ENCODE data around the gene ADAM12.
"Not testable (repeated sequence)": the region's sequence is repeated elsewhere in the genome, so short reads cannot be mapped to it uniquely, and the experiment has no call there.

Gene ADAM12

DNA sequence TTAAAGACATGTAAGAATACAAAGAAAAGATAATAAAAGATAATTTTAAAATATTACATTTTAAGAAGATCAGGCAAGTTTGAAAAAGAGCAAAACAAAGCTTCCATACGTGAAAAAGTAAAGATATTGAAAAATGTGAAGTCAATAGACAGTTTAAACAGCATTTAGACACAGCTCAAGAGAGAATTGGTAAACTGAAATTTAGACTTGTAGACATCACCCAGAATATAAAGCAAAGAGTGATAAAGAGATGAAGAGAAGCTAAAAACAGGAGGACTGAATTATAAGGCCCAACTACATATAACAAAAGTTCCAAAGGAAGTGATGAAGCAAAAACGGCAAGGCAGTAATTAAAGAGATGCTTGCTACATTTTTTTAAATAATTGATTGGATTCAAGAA lies 13.8 kb downstream of the ADAM12 start:
- DNase-seq (ENCODE audit: low read depth in 1 of 2, low spot score in 1 of 2) = no peak

DNA sequence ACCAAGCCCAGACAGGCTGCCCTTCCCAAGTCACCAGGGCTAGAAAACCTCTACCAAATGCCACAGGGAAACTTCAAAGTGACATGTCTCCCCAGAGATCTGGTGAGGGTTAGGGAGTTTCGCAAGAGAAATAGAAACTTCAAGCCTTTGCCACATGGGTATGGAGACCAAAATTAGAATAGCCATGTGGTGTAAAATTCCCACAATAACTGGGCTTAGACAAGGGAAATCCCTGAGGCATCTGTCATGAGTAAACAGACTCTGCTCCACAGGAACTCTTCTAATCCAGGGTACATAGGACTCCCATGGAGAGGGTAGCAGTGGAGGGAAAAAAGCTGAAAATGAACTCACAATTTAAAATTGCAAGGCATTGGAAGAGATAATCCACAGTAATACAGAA lies 14.3 kb downstream of the ADAM12 start:
- no peak for DNase-seq (ENCODE audit: low read depth in 1 of 2, low spot score in 1 of 2)

DNA sequence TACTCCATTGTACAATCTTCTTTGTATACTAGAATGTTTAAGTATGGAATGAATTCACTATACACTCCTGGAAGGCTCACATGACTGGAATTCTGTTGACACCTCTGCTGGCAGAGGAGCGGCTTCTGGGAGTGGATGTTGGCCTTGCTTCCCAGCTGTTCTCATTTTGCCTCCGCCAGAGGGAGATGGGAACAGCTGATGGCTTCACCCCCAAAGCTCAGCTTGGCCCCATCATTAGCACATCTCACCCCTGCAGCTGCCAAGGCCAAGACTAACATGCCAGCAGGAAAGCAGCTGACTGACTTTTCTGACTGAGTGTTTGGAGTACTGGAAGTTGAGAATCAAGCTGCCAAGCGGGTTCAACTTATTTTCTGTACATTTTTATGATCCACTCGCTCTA lies 15.1 kb downstream of the ADAM12 start:
- DNase-seq (ENCODE audit: low read depth in 1 of 2, low spot score in 1 of 2) = no peak

DNA sequence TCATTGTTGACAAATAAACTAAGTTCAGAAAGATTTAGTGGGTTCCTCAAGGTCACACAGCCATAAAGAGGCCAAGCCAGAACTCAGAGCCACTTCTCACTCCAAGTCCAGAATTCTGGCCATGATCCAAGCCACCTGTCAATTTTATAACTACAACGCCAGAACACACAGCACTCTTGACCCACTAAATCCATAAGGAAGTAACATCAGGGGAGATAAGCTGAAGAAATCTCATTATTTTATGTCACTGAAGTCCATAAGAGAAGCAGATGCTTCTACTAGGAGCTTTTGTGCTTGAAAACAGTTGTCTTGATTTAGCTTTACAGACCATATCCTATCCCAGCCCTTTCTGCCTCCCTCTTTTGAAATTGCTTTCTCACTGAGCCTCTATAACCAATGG lies 15.9 kb downstream of the ADAM12 start:
- DNase-seq (ENCODE audit: low read depth in 1 of 2, low spot score in 1 of 2) = no peak

DNA sequence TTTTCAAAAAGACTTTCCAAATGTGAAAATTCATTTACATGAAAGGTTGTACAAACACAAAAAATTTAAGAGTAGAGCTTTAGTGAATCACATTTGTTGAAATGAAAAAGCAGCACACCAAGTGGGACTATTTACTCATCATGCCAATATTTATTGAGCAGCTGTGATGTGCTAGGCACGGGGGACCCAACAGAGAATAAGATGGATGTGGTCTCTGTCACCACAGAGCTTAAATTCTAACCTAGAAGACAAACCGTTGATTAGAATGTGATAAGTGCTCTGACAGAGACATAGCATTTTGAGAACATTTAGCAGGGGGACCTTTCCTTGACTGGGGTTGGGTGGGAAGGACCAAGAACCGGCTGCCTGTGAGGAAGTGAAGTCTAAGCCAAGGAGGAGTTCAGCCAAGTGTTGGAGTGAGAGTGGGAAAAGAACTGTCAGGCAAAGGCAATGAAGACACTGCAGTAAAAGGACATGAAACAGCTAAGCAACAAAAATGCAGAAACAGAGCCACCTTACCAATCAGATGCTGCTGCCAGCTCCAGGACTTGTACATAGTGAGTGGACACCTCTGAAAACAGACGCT lies 19.1 kb downstream of the ADAM12 start:
- no peak for DNase-seq (ENCODE audit: low read depth in 1 of 2, low spot score in 1 of 2)

DNA sequence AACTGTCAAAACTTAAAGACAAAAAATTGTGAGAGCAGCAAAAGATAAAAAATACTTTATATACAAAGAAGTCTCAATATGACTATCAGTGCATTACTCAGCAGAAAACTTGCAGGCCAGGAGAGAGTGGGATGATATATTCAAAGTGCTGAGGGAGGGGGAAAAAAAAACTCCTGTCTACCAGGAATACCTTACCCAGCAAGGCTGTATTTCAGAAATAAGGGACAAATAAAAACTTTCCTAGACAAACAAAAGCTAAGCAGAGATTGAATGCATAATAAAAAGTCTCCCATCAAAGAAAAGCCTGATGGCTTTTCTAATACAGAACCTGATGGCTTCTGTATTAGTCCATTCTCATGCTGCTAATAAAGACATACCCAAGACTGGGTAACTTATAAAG lies 31.1 kb downstream of the ADAM12 start:
- DNase-seq (ENCODE audit: low read depth in 1 of 2, low spot score in 1 of 2) = no peak

DNA sequence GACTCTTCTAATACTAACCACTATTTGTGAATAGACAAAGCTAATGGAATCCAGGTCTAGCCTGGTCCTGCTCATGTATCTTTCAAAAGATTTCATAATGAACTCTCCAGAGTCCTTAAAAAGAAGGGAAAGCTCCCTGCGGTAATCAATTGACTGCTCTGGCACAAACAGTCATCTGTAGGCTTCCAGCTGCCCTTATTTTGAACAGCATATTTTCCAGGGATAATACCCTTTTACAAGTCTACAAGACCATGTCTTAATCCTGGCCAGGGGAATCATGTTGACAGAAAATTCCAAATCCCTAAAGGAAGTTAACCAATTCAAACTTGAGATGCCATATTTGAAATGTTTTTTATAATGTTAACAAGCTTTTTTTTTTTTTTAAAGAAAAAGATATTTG lies 34.6 kb downstream of the ADAM12 start:
- no peak for DNase-seq (ENCODE audit: low read depth in 1 of 2, low spot score in 1 of 2)

DNA sequence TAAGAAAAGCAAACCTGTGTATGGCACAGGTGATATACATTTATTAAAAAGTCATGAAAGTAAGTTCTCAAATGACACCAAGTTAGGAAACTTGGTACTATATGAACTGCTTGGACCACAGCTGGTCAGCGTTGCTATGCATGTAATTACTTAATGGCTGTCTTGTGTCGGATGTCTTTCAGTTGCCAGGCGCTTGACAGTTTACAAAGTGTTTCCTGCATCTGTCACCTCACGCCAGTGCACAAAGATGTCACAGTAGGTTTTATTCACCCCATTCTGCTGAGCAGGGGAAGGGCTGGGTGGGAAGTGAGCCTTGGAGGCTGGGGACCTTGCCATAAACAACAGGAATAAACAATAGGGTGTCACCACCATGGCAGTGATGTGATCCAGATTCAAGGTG lies 35.8 kb downstream of the ADAM12 start:
- no peak for DNase-seq (ENCODE audit: low read depth in 1 of 2, low spot score in 1 of 2)

DNA sequence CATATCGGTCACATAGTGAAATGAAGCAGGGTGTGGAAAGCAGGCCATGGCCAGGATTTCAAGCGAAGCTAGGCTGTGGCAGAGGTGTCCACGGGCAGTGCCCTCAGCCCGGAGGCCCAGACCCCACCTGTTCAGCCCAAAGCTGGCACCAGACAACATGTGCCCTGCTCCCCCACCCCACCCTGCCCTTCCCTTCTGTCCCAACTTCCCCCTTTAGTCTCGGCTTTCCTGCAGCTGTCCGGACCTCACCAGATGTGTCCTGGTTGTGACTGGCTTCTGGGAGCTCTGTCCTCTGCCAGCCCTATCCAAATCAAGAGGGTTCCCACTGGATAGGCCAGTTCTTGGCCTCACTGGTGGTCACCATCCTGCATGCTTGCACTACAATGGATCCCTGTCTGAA lies 37.3 kb downstream of the ADAM12 start:
- no peak for DNase-seq (ENCODE audit: low read depth in 1 of 2, low spot score in 1 of 2)

DNA sequence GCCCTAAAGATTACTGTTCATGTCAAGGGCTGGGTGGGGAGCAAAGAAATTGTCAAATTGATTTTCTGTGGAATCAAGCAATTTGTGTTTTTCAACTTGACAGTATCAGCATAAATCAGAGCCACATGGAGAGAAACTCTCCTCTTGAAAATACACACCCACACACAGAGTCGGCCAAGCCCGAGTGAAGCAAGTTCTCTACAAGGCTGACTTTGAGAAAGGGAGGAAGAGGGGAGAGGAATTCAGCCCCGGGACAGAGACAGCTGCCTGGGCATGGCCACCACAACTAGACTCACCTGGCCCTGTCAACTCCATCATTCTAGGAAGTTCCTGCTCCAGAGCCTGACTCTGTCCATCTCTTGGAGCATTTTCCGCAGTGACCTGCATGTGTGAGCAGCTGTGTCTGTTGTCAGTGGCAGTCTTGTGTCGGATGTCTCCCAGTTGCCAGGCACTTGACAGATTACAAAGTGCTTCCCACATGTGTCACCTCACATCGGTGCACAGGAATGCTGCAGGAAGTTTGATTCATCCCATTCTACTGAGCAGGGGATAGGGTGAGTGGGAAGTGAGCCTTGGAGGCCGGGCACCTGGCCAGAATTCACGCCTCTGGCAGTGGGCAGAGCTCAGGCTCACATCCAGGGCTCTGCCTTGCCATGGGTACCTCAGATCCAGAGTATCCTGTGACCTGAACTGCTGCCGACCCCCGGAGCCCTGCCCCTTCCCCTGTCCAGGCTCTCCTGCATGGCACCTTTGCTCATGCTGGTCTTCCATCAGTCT lies 37.9 kb downstream of the ADAM12 start:
- no peak for DNase-seq (ENCODE audit: low read depth in 1 of 2, low spot score in 1 of 2)

DNA sequence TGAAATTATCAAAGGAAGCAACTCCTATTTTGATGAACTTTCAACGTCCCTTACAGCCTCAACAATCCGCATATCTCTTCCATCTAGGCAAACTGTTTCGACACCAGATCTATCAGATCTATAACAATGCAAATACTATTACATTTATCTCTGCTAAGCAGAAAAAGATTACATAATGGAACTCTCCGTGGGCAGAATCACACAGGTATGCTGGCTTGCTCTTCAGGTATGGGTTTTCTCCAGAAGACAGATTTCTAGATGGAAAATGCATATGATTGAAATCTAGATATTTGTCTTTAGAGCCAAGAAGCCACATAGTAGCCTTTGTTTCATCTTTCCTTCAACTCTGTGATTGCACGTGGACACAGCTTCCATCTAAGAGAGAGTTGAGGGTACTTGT lies 38.6 kb downstream of the ADAM12 start:
- DNase-seq (ENCODE audit: low read depth in 1 of 2, low spot score in 1 of 2) = no peak

DNA sequence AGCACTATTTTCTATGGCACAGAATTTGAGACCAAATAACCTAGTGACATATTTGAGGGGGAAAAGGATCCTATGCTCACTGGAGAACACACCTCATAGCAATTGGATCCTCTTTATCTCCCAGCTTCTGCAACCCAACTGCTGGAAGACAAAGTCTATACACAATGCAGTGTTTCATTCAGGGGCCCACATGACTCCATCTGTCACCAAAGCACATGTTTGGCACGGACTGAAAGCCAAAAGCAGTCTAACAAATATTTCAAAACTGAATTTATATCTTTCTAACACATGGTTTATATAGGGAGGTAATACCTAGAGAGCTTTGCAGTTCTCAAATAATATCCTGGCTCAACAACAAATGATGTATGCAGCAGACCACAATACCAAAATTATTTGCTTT lies 39.2 kb downstream of the ADAM12 start:
- no peak for DNase-seq (ENCODE audit: low read depth in 1 of 2, low spot score in 1 of 2)

DNA sequence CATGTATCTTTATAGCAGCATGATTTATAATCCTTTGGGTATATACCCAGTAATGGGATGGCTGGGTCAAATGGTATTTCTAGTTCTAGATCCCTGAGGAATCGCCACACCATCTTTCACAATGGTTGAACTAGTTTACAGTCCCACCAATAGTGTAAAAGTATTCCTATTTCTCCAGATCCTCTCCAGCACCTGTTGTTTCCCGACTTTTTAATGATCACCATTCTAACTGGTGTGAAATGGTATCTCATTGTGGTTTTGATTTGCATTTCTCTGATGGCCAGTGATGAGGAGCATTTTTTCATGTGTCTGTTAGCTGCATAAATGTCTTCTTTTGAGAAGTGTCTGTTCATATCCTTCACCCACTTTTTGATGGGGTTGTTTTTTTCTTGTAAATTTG lies 44.8 kb downstream of the ADAM12 start:
- DNase-seq (ENCODE audit: low read depth in 1 of 2, low spot score in 1 of 2) = not testable (repeated sequence)

DNA sequence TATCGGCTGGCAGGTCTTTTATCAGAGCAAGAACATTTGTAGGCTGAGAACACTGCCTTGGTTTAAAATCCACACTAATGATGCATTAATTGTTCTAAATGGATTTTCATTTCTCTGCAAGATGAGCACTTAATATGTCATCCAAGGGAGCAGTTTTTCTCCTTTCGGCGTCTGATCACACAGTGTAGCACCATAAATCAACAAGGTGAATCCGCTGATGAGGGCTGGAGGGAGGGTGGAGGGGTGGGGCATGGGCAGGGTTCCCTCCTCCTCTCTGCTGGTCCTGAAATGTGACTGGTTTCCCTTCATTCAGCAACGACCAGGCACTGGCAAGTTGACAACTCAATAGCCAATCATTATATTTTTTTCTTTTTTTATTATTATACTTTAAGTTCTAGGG lies 45.6 kb downstream of the ADAM12 start:
- no peak for DNase-seq (ENCODE audit: low read depth in 1 of 2, low spot score in 1 of 2)

DNA sequence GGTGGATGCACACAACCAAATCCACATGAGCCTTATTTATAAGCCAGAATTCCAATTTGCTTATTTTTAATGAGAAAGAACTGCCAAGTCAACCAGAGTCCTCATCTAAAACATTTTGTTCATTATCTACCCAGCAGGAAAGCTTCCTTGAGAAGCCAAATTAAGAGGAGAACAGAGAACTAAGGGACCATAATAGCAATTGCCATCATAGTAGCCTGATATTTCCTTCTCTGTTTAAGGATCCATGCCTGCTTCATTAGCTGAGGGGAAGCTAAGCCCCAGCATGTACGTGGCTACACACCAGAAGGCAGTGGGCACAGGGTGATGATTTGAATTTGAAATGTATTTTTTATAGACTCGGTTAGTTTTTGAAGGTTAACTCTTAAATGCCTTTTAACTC lies 46.8 kb downstream of the ADAM12 start:
- DNase-seq (ENCODE audit: low read depth in 1 of 2, low spot score in 1 of 2) = no peak

DNA sequence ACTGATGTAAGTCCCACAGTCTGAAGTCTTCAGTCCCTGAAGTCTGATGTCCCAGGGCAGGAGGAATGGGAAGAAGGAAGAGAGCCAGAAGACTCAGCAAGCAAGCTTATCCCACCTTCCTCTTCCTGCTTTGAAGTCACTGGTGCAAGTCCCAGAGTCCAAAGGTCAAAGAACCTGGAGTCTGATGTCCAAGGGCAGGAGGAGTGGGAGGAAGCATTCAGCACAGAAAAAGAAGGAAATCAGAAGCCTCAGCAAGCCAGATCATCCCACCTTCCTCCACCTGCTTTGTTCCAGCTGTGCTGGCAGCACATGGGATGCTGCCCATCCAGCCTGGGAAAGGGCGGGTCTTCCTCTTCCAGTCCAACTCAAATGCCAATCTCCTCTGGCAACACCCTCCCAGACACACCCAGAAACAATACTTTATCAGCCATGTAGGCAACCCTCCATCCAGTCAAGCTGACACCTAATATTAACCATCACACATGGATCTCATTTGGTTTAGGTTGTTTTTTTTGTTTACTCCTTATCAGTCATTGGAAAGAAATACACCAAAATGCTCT lies 50.9 kb downstream of the ADAM12 start:
- no peak for DNase-seq (ENCODE audit: low read depth in 1 of 2, low spot score in 1 of 2)

DNA sequence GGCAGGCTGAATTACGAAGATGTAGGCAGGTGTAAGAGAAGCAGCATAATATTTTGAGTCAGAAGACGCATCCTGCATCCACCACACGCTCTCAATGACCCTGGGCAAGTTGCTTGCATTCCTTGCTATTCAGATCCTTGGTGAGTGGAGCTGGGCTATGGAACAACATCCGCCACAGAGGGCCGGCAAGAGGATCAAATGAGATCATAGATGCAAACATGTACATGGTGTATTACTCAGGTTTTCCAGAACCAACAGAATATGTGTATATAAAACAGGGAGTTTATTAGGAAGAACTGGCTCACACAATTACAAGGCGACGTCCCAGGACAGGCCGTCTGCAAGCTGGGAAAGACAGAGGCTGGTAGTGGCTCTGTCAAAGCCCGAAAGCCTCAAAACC lies 51.5 kb downstream of the ADAM12 start:
- DNase-seq (ENCODE audit: low read depth in 1 of 2, low spot score in 1 of 2) = no peak

DNA sequence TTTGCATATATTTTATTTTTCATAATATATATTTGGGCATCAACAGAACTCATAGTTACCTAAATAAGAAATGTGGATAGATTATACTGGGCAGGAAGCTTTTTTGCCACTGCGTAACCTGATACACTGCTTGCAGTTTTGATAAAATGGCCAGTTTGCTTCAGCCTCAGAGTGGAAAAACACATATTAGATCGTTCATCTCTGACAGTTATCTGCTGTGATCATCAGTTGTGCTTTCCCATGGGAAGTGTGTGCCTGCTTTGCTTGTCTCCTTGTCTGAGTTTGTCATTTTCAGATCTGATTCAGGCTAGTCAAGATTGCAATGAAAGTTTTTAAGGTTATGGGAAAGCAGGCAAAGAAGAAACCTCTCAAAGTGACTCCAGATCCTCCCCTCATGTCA lies 54.0 kb downstream of the ADAM12 start:
- no peak for DNase-seq (ENCODE audit: low read depth in 1 of 2, low spot score in 1 of 2)

DNA sequence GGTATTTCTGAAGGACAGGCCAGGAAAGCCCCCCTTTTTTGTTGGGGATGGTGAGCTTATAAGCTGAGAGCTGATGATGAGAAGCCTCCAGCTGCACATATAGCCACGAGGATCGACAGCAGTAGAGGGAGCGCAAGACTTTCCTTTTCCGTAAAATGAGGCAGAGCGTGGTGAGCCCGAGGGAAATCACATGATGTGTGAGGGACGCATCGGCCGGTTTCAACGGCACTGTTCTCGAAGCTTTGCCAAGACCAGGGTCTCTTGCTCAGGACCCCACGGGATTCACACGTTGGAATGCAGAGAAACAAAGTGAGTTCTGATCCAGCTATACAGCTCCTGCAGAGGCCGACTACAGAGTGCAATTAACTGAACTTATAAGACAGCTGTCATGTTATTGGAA lies 55.7 kb downstream of the ADAM12 start:
- DNase-seq (ENCODE audit: low read depth in 1 of 2, low spot score in 1 of 2) = no peak

DNA sequence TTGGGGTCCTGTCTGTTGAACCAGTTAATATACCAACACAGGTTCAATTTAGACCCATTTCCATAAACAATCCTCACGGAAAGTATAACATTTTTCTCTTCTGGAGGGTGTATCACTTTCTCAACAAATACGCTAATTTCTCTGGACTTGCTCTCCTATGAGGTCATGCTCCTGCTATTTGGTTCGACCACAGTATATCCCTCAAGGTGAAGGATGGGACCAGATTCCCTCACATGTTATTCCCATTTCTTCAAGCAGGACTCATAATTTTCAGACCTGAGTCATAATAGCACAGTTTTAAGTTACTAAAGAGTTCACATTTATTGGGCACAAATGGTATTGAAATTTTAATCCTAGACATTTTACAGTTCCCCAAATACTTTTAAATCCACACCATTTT lies 57.2 kb downstream of the ADAM12 start:
- DNase-seq (ENCODE audit: low read depth in 1 of 2, low spot score in 1 of 2) = no peak

DNA sequence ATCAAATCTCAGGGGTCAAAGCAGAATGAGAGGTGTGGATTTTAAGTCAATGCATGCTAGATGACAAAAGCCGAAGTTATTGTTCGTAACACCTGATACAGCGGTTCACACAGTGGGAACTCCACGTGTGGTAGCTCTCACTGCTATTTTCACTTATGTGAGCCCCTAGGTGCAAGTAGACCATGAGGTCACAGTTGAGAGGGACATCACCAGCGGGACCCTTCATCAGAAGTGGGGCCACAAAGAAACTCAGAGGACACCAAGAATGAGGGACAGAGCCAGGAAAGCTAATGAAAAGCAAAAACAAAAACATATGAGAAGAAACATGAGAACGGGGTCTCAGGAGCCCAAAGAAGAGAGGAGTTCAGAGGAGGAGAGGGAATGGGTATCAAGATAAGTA lies 63.5 kb downstream of the ADAM12 start:
- no peak for DNase-seq (ENCODE audit: low read depth in 1 of 2, low spot score in 1 of 2)

DNA sequence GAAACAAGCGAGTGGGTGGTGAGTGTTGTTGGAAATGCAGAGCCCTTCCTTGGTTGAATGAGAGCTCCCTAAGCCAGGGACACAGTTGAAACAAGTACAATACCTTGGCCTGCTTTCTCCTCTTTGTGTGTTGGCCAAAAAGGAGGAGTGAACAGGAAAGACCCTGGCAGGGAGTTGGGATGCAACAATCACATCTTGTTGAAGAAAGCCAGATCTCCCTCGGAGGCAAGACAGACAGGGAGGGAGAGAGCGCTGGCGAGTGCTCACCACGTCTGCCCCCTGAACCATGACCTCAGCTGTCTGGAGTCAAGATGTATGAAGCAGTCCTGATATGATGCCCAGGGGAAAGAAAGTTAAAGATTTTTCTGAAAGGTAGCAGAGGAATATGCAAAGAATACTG lies 66.8 kb downstream of the ADAM12 start:
- DNase-seq (ENCODE audit: low read depth in 1 of 2, low spot score in 1 of 2) = no peak

DNA sequence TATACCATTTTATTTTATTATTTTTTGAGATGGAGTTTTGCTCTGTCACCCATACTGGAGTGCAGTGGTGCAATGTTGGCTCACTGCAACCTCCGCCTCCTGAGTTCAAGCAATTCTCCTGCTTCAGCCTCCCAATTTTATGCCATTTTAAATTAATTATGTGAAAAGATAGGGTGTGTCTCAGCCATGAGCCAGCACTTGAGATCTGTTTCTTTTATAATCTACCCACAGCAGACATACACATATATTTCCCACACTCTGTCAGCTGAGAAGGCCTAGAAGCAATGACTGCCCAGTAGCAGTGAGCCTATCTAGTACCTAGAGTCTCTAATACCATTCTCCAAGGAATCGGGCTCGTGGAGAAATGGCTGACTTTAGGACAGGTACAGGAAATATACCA lies 70.5 kb downstream of the ADAM12 start:
- DNase-seq (ENCODE audit: low read depth in 1 of 2, low spot score in 1 of 2) = no peak
